Measurements from ENCODE around the gene LDLRAD4.

GRCh38 chr18:13451213-13451540, 232.6 kb downstream of the LDLRAD4 start:
- TF ChIP-seq POLR2A (IDR thresholded peaks at IDR 0.05) = no peak
- TF ChIP-seq, protein P1, sequence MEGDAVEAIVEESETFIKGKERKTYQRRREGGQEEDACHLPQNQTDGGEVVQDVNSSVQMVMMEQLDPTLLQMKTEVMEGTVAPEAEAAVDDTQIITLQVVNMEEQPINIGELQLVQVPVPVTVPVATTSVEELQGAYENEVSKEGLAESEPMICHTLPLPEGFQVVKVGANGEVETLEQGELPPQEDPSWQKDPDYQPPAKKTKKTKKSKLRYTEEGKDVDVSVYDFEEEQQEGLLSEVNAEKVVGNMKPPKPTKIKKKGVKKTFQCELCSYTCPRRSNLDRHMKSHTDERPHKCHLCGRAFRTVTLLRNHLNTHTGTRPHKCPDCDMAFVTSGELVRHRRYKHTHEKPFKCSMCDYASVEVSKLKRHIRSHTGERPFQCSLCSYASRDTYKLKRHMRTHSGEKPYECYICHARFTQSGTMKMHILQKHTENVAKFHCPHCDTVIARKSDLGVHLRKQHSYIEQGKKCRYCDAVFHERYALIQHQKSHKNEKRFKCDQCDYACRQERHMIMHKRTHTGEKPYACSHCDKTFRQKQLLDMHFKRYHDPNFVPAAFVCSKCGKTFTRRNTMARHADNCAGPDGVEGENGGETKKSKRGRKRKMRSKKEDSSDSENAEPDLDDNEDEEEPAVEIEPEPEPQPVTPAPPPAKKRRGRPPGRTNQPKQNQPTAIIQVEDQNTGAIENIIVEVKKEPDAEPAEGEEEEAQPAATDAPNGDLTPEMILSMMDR (IDR thresholded peaks at IDR 0.05) = no peak
